ENCODE results near the gene ZFYVE28.

DNA sequence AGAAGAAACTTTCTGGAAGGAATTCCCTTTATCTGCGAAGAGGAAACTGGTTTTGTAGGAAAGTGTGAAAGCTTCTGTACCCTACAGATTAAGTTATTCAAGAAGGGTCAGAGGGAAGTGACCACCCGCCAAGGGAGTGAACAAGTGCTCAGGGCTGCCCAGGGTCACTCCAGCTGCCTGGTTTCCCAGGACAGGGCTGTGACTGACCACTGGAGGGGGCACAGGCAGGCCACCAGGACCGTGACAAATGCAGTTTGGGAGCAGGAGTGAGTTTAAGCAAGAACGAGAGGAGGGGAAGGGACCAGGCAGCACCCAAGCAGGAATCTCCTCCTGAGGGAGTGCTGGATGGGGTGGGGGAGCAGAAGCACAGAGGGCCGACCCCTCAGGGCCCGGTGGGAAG, 34.2 kb downstream of the ZFYVE28 start:
- no peak for TF ChIP-seq POLR2AphosphoS5 (IDR thresholded peaks at IDR 0.05)
- no peak for TF ChIP-seq CTCF (IDR thresholded peaks at IDR 0.05)
- TF ChIP-seq POLR2A (IDR thresholded peaks at IDR 0.05), result no peak
